ENCODE data around the gene CDC42EP5. TPM values are rescaled to one million over a fixed set of nuclear protein-coding genes. Genes with fewer than 3 reads are reported as not detected.

CDC42EP5 gene
- total RNA-seq, 2 donors from 2014 or later = 0.30 TPM; not detected in 1

- Mint-ChIP-seq H3K27me3 (ENCODE audit: low read depth) (no peaks in the 10 kb centered on the region), H3K36me3 (ENCODE audit: insufficient read depth in 2 of 2) (peaks cover 5 to 15% of the 10 kb centered on the region in 2 donors)
- DNase-seq = no peak
These were observed 32.5 kb downstream of the CDC42EP5 start for GRCh38 chr19:54440641-54441040.

GRCh38 chr19:54439174-54439851 lies 33.8 kb downstream of the CDC42EP5 start:
- no peaks in the 10 kb centered on the region for H3K9me3 Mint-ChIP-seq
- no peak overlapping the region for H3K27ac Mint-ChIP-seq
- H3K36me3 Mint-ChIP-seq (ENCODE audit: insufficient read depth in 2 of 2) = peaks cover 3 to 11% of the 10 kb centered on the region in 2 donors
- H3K27me3 Mint-ChIP-seq (ENCODE audit: low read depth) = no peaks in the 10 kb centered on the region
- H3K4me1 Mint-ChIP-seq (ENCODE audit: low read depth) = peaks cover 14% of the 10 kb centered on the region
- H3K4me3 Mint-ChIP-seq = no peak overlapping the region
- ATAC-seq (replicated peaks in 1 of 2) = peak in 1 of 2 donors; percentile 15
- DNase-seq = no peak

More at GRCh38 chr19:54440641-54441040, 32.5 kb downstream of the CDC42EP5 start:
- H3K4me3 Mint-ChIP-seq = no peak overlapping the region
- H3K9me3 Mint-ChIP-seq = no peaks in the 10 kb centered on the region
- ATAC-seq (replicated peaks in 1 of 2) = no peak
- H3K27ac Mint-ChIP-seq = no peak overlapping the region
- H3K4me1 Mint-ChIP-seq (ENCODE audit: low read depth) = peaks cover 6% of the 10 kb centered on the region

GRCh38 chr19:54436628-54437252 lies 36.4 kb downstream of the CDC42EP5 start:
- no peak for ATAC-seq (replicated peaks in 1 of 2)

GRCh38 chr19:54436031-54436523 lies 37.0 kb downstream of the CDC42EP5 start:
- Mint-ChIP-seq H3K4me1 (ENCODE audit: low read depth) (peaks cover 19% of the 10 kb centered on the region), H3K27ac (no peak overlapping the region), H3K4me3 (no peak overlapping the region), H3K9me3 (no peaks in the 10 kb centered on the region), H3K27me3 (ENCODE audit: low read depth) (peaks cover 7% of the 10 kb centered on the region), H3K36me3 (ENCODE audit: insufficient read depth in 2 of 2) (peaks cover 0 to 2% of the 10 kb centered on the region in 2 donors)
- ATAC-seq (replicated peaks in 1 of 2) (no peak), DNase-seq (no peak)

More at GRCh38 chr19:54436628-54437252, 36.4 kb downstream of the CDC42EP5 start:
- no peak overlapping the region for H3K27ac Mint-ChIP-seq
- no peaks in the 10 kb centered on the region for H3K9me3 Mint-ChIP-seq
- no peak for DNase-seq
- peaks cover 0 to 2% of the 10 kb centered on the region in 2 donors for H3K36me3 Mint-ChIP-seq (ENCODE audit: insufficient read depth in 2 of 2)
- H3K27me3 Mint-ChIP-seq (ENCODE audit: low read depth) = no peaks in the 10 kb centered on the region
- peaks cover 16% of the 10 kb centered on the region for H3K4me1 Mint-ChIP-seq (ENCODE audit: low read depth)
- H3K4me3 Mint-ChIP-seq = no peak overlapping the region

GRCh38 chr19:54435551-54436016 lies 37.5 kb downstream of the CDC42EP5 start:
- Mint-ChIP-seq H3K36me3 (ENCODE audit: insufficient read depth in 2 of 2) (peaks cover 0 to 2% of the 10 kb centered on the region in 2 donors), H3K27me3 (ENCODE audit: low read depth) (peaks cover 7% of the 10 kb centered on the region), H3K4me3 (no peak overlapping the region), H3K9me3 (no peaks in the 10 kb centered on the region), H3K27ac (no peak overlapping the region), H3K4me1 (ENCODE audit: low read depth) (peaks cover 18% of the 10 kb centered on the region)
- no peak for ATAC-seq (replicated peaks in 1 of 2)
- no peak for DNase-seq

GRCh38 chr19:54434873-54435214 lies 38.3 kb downstream of the CDC42EP5 start:
- no peak for DNase-seq
- no peak overlapping the region for H3K27ac Mint-ChIP-seq
- no peak for ATAC-seq (replicated peaks in 1 of 2)

GRCh38 chr19:54434112-54434872 lies 38.8 kb downstream of the CDC42EP5 start:
- no peak overlapping the region for H3K27ac Mint-ChIP-seq
- H3K4me3 Mint-ChIP-seq = no peak overlapping the region
- DNase-seq (no peak), ATAC-seq (replicated peaks in 1 of 2) (no peak)
- H3K36me3 Mint-ChIP-seq (ENCODE audit: insufficient read depth in 2 of 2) = peaks cover 0 to 2% of the 10 kb centered on the region in 2 donors
- H3K27me3 Mint-ChIP-seq (ENCODE audit: low read depth) = peaks cover 7% of the 10 kb centered on the region
- no peaks in the 10 kb centered on the region for H3K9me3 Mint-ChIP-seq
- peaks cover 18% of the 10 kb centered on the region for H3K4me1 Mint-ChIP-seq (ENCODE audit: low read depth)

More at GRCh38 chr19:54434873-54435214, 38.3 kb downstream of the CDC42EP5 start:
- Mint-ChIP-seq H3K9me3 (no peaks in the 10 kb centered on the region), H3K4me3 (no peak overlapping the region), H3K36me3 (ENCODE audit: insufficient read depth in 2 of 2) (peaks cover 0 to 2% of the 10 kb centered on the region in 2 donors), H3K27me3 (ENCODE audit: low read depth) (peaks cover 7% of the 10 kb centered on the region), H3K4me1 (ENCODE audit: low read depth) (peaks cover 18% of the 10 kb centered on the region)

GRCh38 chr19:54433697-54434096 lies 39.4 kb downstream of the CDC42EP5 start:
- Mint-ChIP-seq H3K4me1 (ENCODE audit: low read depth) (peaks cover 18% of the 10 kb centered on the region), H3K36me3 (ENCODE audit: insufficient read depth in 2 of 2) (peaks cover 0 to 2% of the 10 kb centered on the region in 2 donors), H3K9me3 (no peaks in the 10 kb centered on the region), H3K27ac (no peak overlapping the region), H3K4me3 (no peak overlapping the region), H3K27me3 (ENCODE audit: low read depth) (peaks cover 7% of the 10 kb centered on the region)
- DNase-seq (no peak), ATAC-seq (replicated peaks in 1 of 2) (no peak)

- Mint-ChIP-seq H3K27ac (no peak overlapping the region), H3K4me1 (ENCODE audit: low read depth) (peaks cover 18% of the 10 kb centered on the region), H3K27me3 (ENCODE audit: low read depth) (peaks cover 13% of the 10 kb centered on the region), H3K36me3 (ENCODE audit: insufficient read depth in 2 of 2) (peaks cover 0 to 2% of the 10 kb centered on the region in 2 donors), H3K9me3 (no peaks in the 10 kb centered on the region), H3K4me3 (no peak overlapping the region)
- DNase-seq (no peak), ATAC-seq (replicated peaks in 1 of 2) (no peak)
These were observed 40.9 kb downstream of the CDC42EP5 start for GRCh38 chr19:54432144-54432738.

GRCh38 chr19:54431255-54431838 lies 41.7 kb downstream of the CDC42EP5 start:
- Mint-ChIP-seq H3K4me1 (ENCODE audit: low read depth) (peaks cover 18% of the 10 kb centered on the region), H3K27ac (no peak overlapping the region), H3K4me3 (peak overlapping the region; percentile 31 to 82), H3K27me3 (ENCODE audit: low read depth) (peaks cover 18% of the 10 kb centered on the region), H3K9me3 (no peaks in the 10 kb centered on the region), H3K36me3 (ENCODE audit: insufficient read depth in 2 of 2) (no peaks in the 10 kb centered on the region)
- ATAC-seq (replicated peaks in 1 of 2) = no peak
- no peak for DNase-seq

GRCh38 chr19:54430306-54431254 lies 42.5 kb downstream of the CDC42EP5 start:
- peaks cover 25% of the 10 kb centered on the region for H3K27me3 Mint-ChIP-seq (ENCODE audit: low read depth)
- ATAC-seq (replicated peaks in 1 of 2) (peak; percentile 62 to 83), DNase-seq (peak; percentile 49 to 55)
- no peaks in the 10 kb centered on the region for H3K36me3 Mint-ChIP-seq (ENCODE audit: insufficient read depth in 2 of 2)
- peak overlapping the region; percentile 61 to 82 for H3K4me3 Mint-ChIP-seq
- H3K9me3 Mint-ChIP-seq = no peaks in the 10 kb centered on the region
- no peak overlapping the region for H3K27ac Mint-ChIP-seq
- H3K4me1 Mint-ChIP-seq (ENCODE audit: low read depth) = peaks cover 18% of the 10 kb centered on the region
